Gastroesophageal sphincter (tissue), 4 donors: ENCODE results near the gene GLRA1. TPM values are rescaled to one million over a fixed set of nuclear protein-coding genes. Genes with fewer than 3 reads are reported as not detected.

Experiments
- ATAC-seq: fragments of 150-250 bp; one replicate; pipeline ENCODE4 v1.9.1; 2016; ENCODE audit warnings: mild to moderate bottlenecking, moderate library complexity
- H3K27ac ChIP-seq, 4 donors: fragments of 200-600 bp; sonication (generic) in 3 of 4; 1 replicate in 3 of 4; 2 replicates in 1 of 4; pipeline ENCODE4 v1.5.1; 2016 to 2019
- H3K27me3 ChIP-seq: fragments of 200-600 bp; sonication (generic); one replicate; pipeline ENCODE4 v1.5.1; 2019
- H3K36me3 ChIP-seq, 2 donors: fragments of 200-600 bp; sonication (generic); one replicate each; pipeline ENCODE4 v1.5.1; 2019; ENCODE audit warnings: control low read depth in 1 of 2
- H3K4me1 ChIP-seq, 3 donors: fragments of 200-600 bp; sonication (generic); 1 replicate in 2 of 3; 2 replicates in 1 of 3; pipeline ENCODE4 v1.5.1; 2016 to 2019; ENCODE audit warnings: control low read depth in 2 of 3
- H3K4me3 ChIP-seq, 2 donors: fragments of 200-600 bp; sonication (generic); one replicate each; pipeline ENCODE4 v1.5.1; 2019; ENCODE audit warnings: mild to moderate bottlenecking in 1 of 2, moderate library complexity in 1 of 2
- H3K9me3 ChIP-seq, 3 donors: fragments of 200-600 bp; sonication (generic); one replicate each; pipeline ENCODE4 v1.5.1; 2017 to 2019; ENCODE audit warnings: control low read depth in 2 of 3
- EP300 ChIP-seq: sonication (generic); formaldehyde crosslinking; IDR thresholded peaks from one replicate; pipeline ENCODE4 v1.6.1; 2017; ENCODE audit warnings: antibody characterized with exemption, mild to moderate bottlenecking
- POLR2A ChIP-seq, 2 donors: fragments of 450-650 bp; IDR thresholded peaks; one replicate each; pipeline ENCODE4 v1.6.1; 2017; ENCODE audit warnings: antibody characterized with exemption in 2 of 2, mild to moderate bottlenecking in 2 of 2, moderate library complexity in 1 of 2
- POLR2AphosphoS5 ChIP-seq: sonication (generic); formaldehyde crosslinking; IDR thresholded peaks from one replicate; pipeline ENCODE4 v1.6.1; 2017; ENCODE audit warnings: antibody characterized with exemption
- WGBS, 2 donors: methylation state at CpG; one replicate each; pipeline ENCODE4 v1.1.5; 2018; ENCODE audit warnings: low coverage in 1 of 2; 5-methylcytosine and 5-hydroxymethylcytosine counted together
- total RNA-seq, 4 donors: library from RNA; depleted of rRNA; stranded (reverse); fragments of >200 nt; gene quantifications; one replicate each; pipeline ENCODE4 v1.1.0, GENCODE V29; 2016
- TF ChIP-seq, protein P1 (sequence below), 4 experiments: fragments of 200-600 bp in 2 of 4; fragments of 450-650 bp in 2 of 4; sonication (generic) in 1 of 4; IDR thresholded peaks; one replicate each; pipeline ENCODE4 v1.5.1; 2017 to 2019; ENCODE audit warnings: antibody characterized with exemption in 4 of 4, mild to moderate bottlenecking in 2 of 4, moderate library complexity in 2 of 4

Gene GLRA1
- total RNA-seq, 4 donors from 2014 or later, result not detected

DNA sequence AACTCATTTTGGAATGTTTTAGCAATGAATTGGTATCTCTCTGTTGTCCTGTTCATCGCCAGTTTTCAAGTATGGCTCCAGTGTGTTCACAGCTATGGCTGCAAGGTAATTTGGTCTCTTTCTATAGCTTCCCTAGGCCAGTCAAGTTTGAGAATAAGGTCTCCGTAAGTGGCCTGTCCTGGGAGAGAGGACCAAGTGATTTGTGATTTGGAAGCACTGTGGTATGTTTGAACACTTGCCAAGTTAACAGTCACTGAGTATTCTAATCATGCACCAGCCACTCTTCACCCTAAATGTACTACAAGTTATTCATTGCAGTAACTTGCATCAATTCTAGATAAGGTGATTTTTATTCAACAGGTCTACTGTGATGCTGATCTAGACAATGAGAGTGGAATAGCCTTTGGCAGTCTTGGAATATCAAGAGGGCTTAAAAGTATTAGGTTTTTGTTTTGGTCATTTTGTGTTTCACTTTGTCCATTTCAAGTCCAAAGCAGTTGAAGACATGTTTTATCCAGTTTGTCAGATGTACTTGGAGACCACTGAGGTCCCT is 111.8 kb downstream of the GLRA1 start:
- Histone ChIP-seq H3K4me3 (no peak overlapping the region), H3K4me1 (peaks cover 4 to 35% (median 5%) of the 10 kb centered on the region in 3 donors), H3K9me3 (no peaks in the 10 kb centered on the region), H3K27ac (no peak overlapping the region), H3K36me3 (peaks cover 0 to 43% of the 10 kb centered on the region in 2 donors), H3K27me3 (no peaks in the 10 kb centered on the region)
- no peak for ATAC-seq
- WGBS, 2 donors, result 55 to 79% methylated on average over 2 of the region's 2 CpGs
- TF ChIP-seq, protein P1, sequence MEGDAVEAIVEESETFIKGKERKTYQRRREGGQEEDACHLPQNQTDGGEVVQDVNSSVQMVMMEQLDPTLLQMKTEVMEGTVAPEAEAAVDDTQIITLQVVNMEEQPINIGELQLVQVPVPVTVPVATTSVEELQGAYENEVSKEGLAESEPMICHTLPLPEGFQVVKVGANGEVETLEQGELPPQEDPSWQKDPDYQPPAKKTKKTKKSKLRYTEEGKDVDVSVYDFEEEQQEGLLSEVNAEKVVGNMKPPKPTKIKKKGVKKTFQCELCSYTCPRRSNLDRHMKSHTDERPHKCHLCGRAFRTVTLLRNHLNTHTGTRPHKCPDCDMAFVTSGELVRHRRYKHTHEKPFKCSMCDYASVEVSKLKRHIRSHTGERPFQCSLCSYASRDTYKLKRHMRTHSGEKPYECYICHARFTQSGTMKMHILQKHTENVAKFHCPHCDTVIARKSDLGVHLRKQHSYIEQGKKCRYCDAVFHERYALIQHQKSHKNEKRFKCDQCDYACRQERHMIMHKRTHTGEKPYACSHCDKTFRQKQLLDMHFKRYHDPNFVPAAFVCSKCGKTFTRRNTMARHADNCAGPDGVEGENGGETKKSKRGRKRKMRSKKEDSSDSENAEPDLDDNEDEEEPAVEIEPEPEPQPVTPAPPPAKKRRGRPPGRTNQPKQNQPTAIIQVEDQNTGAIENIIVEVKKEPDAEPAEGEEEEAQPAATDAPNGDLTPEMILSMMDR (IDR thresholded peaks at IDR 0.05), result no peak
- no peak for TF ChIP-seq POLR2A (IDR thresholded peaks at IDR 0.05)
- TF ChIP-seq EP300, result no peak
- no peak for TF ChIP-seq POLR2AphosphoS5

DNA sequence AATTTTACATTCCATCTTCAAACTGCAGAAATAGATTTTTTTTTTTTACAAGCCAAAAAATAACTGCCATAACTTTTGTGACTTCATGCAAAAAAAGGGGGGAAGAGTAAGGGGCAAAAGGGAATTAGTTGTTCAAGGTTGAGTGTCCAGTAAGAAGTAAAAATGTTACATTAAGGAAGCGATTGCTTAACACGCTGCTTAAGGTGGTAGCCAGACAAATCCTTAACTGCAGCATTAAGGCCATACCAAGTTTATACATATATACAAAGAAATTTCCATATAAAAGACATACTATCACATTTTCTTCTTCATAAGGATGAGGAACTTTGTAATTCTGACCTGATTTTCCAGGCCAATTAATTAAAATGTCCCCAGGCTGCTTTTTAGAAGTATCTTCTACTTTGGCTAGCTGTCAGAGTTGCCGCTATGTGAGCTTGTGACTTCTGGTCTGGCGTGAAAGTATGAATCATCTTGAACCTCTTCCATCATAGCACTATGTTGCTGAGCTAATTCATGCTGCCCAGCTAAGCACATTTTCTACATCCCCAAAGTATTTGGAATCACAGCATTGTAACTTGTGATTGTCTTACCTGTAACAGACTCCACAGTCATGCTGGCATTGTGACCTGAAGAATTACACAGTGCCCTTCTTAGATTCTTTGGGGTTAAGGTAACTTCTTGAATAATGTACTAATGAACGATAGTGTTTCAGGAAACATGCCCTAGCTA is 112.9 kb downstream of the GLRA1 start:
- ATAC-seq, result peak; percentile 78
- no peaks in the 10 kb centered on the region for H3K27me3 ChIP-seq
- no peak overlapping the region for H3K4me3 ChIP-seq
- H3K27ac ChIP-seq, result no peak overlapping the region
- H3K9me3 ChIP-seq, result no peaks in the 10 kb centered on the region
- TF ChIP-seq EP300 (no peak), POLR2AphosphoS5 (peak; percentile 51), POLR2A (IDR thresholded peaks at IDR 0.05) (no peak)
- TF ChIP-seq, protein P1 (IDR thresholded peaks at IDR 0.05), result no peak
- H3K36me3 ChIP-seq, result peaks cover 0 to 42% of the 10 kb centered on the region in 2 donors
- H3K4me1 ChIP-seq, result peaks cover 4 to 44% (median 5%) of the 10 kb centered on the region in 3 donors
- WGBS, 2 donors, result 69 to 76% methylated on average over 5 of the region's 5 CpGs

DNA sequence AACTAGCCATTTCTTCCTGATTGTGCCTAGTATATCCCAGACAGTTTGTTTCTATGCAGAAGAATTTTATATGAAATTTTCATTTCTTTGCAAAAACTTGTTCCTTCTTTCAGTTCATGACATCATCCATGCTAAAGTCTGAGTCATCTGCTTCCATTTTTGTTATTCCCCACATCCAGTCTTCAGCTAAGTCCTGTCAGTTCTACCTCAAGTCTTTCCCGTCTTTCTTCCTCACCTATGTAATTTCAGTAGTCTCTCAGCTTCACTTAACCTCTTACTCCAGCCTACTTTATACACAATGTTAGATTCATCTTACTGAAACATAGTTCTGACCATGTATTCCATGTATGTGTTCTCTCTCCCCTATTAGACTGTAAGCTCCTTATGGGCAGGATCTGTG is 113.8 kb downstream of the GLRA1 start:
- no peak overlapping the region for H3K4me3 ChIP-seq
- TF ChIP-seq EP300 (no peak), POLR2A (IDR thresholded peaks at IDR 0.05) (no peak), POLR2AphosphoS5 (no peak)
- TF ChIP-seq, protein P1 (IDR thresholded peaks at IDR 0.05), result no peak
- H3K27me3 ChIP-seq, result no peaks in the 10 kb centered on the region
- no peak overlapping the region for H3K27ac ChIP-seq
- H3K36me3 ChIP-seq, result peaks cover 0 to 41% of the 10 kb centered on the region in 2 donors
- no peak for ATAC-seq
- H3K4me1 ChIP-seq, result peaks cover 4 to 45% (median 5%) of the 10 kb centered on the region in 3 donors
- WGBS, 2 donors, result 100% methylated on average over 1 of the region's 1 CpG
- no peaks in the 10 kb centered on the region for H3K9me3 ChIP-seq

DNA sequence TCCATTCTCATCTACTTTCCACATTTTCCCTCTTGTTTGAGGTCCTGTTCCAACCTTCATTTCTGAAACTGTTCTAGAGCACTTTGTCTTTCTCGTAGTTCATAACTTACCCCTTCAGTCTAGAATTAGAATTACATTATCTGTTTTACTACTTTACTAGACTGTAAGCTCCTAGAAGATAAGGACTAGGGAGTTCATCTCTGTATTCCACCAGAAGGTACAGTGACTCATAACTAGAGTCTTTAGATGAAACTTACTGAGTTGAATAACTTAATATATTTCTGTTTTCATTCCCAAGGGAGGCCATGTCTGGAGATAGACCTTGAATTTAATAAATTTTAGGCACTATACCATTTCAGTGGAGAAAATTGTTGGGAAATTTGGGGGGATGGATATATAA is 114.2 kb downstream of the GLRA1 start:
- ATAC-seq, result no peak
- no peak overlapping the region for H3K27ac ChIP-seq
- no peak overlapping the region for H3K4me3 ChIP-seq
- WGBS, 2 donors, result 0 to 88% methylated on average over 1 of the region's 1 CpG
- H3K9me3 ChIP-seq, result no peaks in the 10 kb centered on the region
- H3K36me3 ChIP-seq, result peaks cover 4 to 46% of the 10 kb centered on the region in 2 donors
- TF ChIP-seq, protein P1 (IDR thresholded peaks at IDR 0.05), result no peak
- TF ChIP-seq EP300 (no peak), POLR2A (IDR thresholded peaks at IDR 0.05) (no peak), POLR2AphosphoS5 (no peak)
- H3K27me3 ChIP-seq, result no peaks in the 10 kb centered on the region
- peaks cover 4 to 49% (median 5%) of the 10 kb centered on the region in 3 donors for H3K4me1 ChIP-seq
